ENCODE measurements around the gene VOPP1.

DNA sequence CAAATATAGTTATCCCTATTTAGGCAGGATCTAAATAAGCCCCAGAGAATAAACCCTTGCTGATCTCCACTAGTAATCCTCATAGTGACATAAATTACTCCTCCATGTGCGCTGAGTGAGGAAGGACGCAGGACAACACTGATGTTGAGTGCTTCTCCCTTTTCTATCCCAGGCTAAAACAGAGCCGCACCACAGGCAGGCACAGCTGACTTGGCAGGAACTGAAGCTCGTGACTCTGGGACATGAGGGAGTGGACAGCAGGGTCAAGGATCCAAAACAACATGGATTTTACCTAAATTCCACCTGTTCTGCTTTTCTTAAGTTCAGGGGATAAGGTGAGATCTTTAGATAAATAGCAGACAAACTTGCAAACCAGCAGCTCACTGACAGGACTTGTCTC lies 46.0 kb downstream of the VOPP1 start:
- TF ChIP-seq POLR2A (IDR thresholded peaks at IDR 0.05), result no peak
- TF ChIP-seq CTCF (IDR thresholded peaks at IDR 0.05), result no peak

Measured in ovary (tissue), 3 donors.